ENCODE results near the gene GALR1. TPM values are rescaled to one million over a fixed set of nuclear protein-coding genes. Genes with fewer than 3 reads are reported as not detected.

The GALR1 gene
- not detected for total RNA-seq

DNA sequence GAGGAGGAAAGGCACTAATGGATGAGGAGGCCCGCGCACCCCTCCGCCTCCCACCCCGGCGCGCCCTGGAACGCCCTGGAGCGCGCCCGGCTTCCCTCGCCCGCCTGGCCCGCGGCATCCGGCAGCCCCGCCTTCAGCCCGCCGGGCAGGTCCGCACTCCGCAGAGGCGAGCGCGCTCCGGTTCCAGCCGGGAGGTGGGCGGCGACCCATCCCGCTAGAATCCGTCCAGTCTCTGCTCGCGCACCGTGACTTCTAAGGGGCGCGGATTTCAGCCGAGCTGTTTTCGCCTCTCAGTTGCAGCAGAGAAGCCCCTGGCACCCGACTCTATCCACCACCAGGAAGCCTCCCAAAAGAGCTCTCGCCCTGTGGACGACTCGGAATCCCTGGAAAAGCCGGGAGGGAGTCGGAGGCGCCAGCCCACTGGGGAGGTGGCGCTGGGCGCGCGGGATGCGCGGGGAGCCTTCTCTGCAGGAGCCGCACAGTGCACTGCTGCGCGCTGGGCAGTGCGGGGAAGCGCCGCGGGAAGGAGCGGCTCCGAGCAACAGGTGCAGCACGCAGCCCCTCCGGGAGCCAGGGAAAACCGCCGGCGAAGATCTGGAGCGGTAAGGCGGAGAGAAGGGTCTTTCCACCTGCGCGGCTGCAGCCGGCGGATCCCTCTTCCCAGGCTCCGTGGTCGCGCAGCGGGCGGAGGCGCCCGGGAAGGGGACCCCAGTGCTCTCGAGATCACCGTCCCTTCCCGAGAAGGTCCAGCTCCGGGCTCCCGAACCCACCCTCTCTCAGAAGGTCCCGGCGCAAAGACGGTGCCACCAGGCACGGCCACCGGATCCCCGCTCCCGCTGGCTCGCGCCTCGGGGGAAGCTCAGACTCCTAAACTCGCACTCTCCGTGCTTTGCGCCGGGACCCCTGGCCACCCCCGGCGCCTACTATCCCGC, at the start of gene GALR1:
GALR1 (plus strand) TSS at position 280 of the 932 bp plus-strand sequence. CDS start 701 bp downstream, outside the sequence.
- ChIA-PET POLR2A (no interaction called here), CTCF (interaction anchor here (1.4 kb wide), 1 partner anchor 39 kb away, joined by 4 read pairs; no protein-coding TSS in a partner anchor)
- no peak within 1 kb of the TSS for H3K27ac Mint-ChIP-seq
- intact Hi-C loops (cut with micrococcal nuclease), result loop anchor here (10.0 kb wide), 1 partner anchor 1735 kb away; no protein-coding TSS in a partner anchor
- peak within 1 kb of the TSS; percentile 58 for H3K4me3 Mint-ChIP-seq
- peaks cover 13% of the 10 kb centered on the region for H3K4me1 Mint-ChIP-seq (ENCODE audit: low read depth)
- no peak for DNase-seq
- H3K27me3 Mint-ChIP-seq, result peaks cover 52% of the 10 kb centered on the region
- H3K36me3 Mint-ChIP-seq, result no peaks in the 10 kb centered on the region
- H3K9me3 Mint-ChIP-seq, result peaks cover 3% of the 10 kb centered on the region

GRCh38 chr18:77201506-77201905, 48.1 kb upstream of the GALR1 start:
- no peak overlapping the region for H3K27ac Mint-ChIP-seq
- CTCF ChIA-PET, result no interaction called here
- peaks cover 1% of the 10 kb centered on the region for H3K4me1 Mint-ChIP-seq (ENCODE audit: low read depth)
- H3K9me3 Mint-ChIP-seq, result no peaks in the 10 kb centered on the region
- H3K36me3 Mint-ChIP-seq, result no peaks in the 10 kb centered on the region
- H3K27me3 Mint-ChIP-seq, result no peaks in the 10 kb centered on the region
- intact Hi-C loops (cut with micrococcal nuclease), result no loop called here
- DNase-seq, result no peak
- H3K4me3 Mint-ChIP-seq, result no peak overlapping the region
- POLR2A ChIA-PET, result no interaction called here

DNA sequence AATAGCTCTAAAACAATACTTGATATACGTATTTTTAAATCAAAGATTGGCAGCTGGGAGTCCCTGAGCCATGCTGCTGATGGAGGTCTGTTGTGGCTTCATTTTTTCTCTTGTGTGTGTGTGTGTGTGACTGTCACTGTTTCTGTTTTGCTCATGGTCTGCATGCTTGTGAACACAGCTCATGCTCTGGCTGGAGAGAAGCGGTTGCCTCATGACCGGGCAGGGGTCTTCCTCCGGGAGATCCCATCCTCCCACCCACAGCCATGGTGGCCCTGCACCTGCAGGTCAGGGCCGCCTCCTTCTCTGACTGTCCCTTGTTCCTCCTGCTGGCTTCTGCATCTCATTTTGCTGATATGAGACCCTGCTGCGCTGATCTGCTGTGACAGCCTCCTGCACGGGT, 47.3 kb upstream of the GALR1 start:
- DNase-seq, result no peak
- Mint-ChIP-seq H3K4me1 (ENCODE audit: low read depth) (peaks cover 4% of the 10 kb centered on the region), H3K36me3 (no peaks in the 10 kb centered on the region), H3K9me3 (no peaks in the 10 kb centered on the region), H3K27me3 (no peaks in the 10 kb centered on the region), H3K4me3 (no peak overlapping the region), H3K27ac (no peak overlapping the region)
- ChIA-PET POLR2A (no interaction called here), CTCF (no interaction called here)
- intact Hi-C loops (cut with micrococcal nuclease), result no loop called here

- ChIA-PET CTCF (no interaction called here), POLR2A (no interaction called here)
- H3K27me3 Mint-ChIP-seq, result no peaks in the 10 kb centered on the region
- H3K36me3 Mint-ChIP-seq, result no peaks in the 10 kb centered on the region
- no peaks in the 10 kb centered on the region for H3K9me3 Mint-ChIP-seq
- no peak for DNase-seq
- H3K4me3 Mint-ChIP-seq, result no peak overlapping the region
- no peak overlapping the region for H3K27ac Mint-ChIP-seq
- peaks cover 8% of the 10 kb centered on the region for H3K4me1 Mint-ChIP-seq (ENCODE audit: low read depth)
- intact Hi-C loops (cut with micrococcal nuclease), result no loop called here
These were observed 46.6 kb upstream of the GALR1 start for GRCh38 chr18:77203071-77203470.

DNA sequence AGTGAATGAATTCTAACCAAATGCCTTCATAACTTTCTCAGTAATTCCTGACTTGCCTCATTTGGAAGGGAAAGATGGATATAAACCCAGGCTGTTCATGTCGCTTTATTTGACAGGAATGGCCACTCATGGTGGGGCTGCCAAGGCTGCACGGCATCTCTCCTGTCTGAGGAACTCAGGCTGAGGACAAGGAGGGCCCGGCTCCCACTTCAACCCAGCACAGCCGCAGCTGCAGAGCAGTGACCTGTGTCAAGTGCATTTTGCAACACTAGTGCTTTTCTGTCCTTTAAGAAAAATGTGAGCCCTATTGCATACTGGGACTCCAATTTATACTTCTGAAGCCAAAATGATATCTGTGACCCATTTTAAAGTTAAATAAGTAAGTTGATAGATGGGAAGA, 45.8 kb upstream of the GALR1 start:
- ChIA-PET POLR2A (no interaction called here), CTCF (interaction anchor here (1.5 kb wide), 1 partner anchor 9 kb away, joined by 4 read pairs; no protein-coding TSS in a partner anchor)
- no peak for DNase-seq
- Mint-ChIP-seq H3K27me3 (no peaks in the 10 kb centered on the region), H3K4me3 (no peak overlapping the region), H3K36me3 (no peaks in the 10 kb centered on the region), H3K9me3 (no peaks in the 10 kb centered on the region), H3K27ac (no peak overlapping the region), H3K4me1 (ENCODE audit: low read depth) (peaks cover 14% of the 10 kb centered on the region)
- intact Hi-C loops (cut with micrococcal nuclease), result no loop called here

DNA sequence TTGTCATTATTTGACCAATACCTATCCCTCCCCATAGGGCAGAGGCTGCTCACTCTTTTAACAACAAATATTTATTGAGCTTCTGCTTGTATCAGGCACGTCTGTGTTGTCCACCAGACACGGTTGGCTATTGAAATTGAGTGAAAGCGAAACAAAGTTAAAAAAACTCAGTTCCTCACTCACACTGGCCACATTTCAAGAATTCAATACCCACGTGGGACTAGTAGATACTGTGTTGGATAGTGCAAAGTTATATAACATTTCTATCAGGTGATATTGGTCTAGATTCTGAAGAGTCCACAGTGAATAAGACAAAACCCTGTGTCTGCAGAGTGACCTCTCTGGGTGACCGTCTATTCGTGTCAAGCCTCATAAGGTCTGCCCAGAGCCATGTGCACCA, 43.9 kb upstream of the GALR1 start:
- Mint-ChIP-seq H3K36me3 (no peaks in the 10 kb centered on the region), H3K27ac (no peak overlapping the region), H3K9me3 (no peaks in the 10 kb centered on the region), H3K27me3 (no peaks in the 10 kb centered on the region), H3K4me3 (no peak overlapping the region), H3K4me1 (ENCODE audit: low read depth) (peaks cover 29% of the 10 kb centered on the region)
- ChIA-PET POLR2A (no interaction called here), CTCF (interaction anchor here (0.6 kb wide), 1 partner anchor 53 kb away, joined by 3 read pairs; no protein-coding TSS in a partner anchor)
- DNase-seq, result no peak
- intact Hi-C loops (cut with micrococcal nuclease), result no loop called here

DNA sequence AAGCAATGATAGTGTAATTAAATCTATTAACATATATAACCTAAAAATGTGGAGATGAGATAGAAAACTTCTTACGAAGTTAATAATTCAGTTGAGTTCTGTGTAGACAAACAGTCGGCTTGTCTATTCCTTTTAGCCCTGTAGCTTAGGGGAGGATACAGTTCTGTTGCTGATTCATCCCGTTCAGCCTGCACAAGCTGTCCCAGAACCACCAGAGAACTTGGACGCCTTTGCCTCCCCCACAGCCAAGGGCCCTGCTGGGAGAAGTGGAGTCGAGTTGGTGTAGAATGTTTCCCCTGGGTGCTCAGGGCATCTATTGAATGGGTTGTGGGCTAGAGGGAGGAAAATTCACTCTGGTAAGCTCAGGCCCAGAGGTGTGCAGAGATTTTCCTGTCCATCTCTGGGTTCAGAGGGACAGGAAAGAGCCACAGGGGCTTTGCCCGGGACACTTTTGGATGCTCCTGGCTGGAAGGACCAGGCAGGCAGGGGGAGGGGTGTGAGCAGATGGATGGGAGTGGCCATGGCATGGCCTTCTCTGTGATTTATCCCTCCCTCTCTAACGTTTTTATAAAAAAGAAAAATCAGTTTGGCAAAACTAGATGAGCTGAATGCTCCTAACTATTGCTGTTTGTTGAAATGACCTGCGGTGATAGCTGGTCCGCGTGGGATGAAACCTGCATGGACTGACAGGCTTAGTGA, 42.8 kb upstream of the GALR1 start:
- no peak for DNase-seq
- no peaks in the 10 kb centered on the region for H3K27me3 Mint-ChIP-seq
- intact Hi-C loops (cut with micrococcal nuclease), result loop anchor here (1.0 kb wide), 1 partner anchor 16 kb away; no protein-coding TSS in a partner anchor
- H3K9me3 Mint-ChIP-seq, result no peaks in the 10 kb centered on the region
- CTCF ChIA-PET, result interaction anchor here (0.9 to 1.7 kb wide), 3 partner anchors 86 to 184 kb away, joined by 3 to 5 read pairs (median 3); no protein-coding TSS in a partner anchor
- no peak overlapping the region for H3K27ac Mint-ChIP-seq
- peaks cover 31% of the 10 kb centered on the region for H3K4me1 Mint-ChIP-seq (ENCODE audit: low read depth)
- POLR2A ChIA-PET, result no interaction called here
- H3K36me3 Mint-ChIP-seq, result no peaks in the 10 kb centered on the region
- H3K4me3 Mint-ChIP-seq, result no peak overlapping the region

- ChIA-PET POLR2A (no interaction called here), CTCF (interaction anchor here (0.6 to 6.7 kb wide), 6 partner anchors 15 to 209 kb away, joined by 3 to 92 read pairs (median 3); no protein-coding TSS in a partner anchor)
- peak; percentile 74 for DNase-seq
- intact Hi-C loops (cut with micrococcal nuclease), result loop anchor here (1.0 kb wide), 1 partner anchor 16 kb away; no protein-coding TSS in a partner anchor
- H3K27ac Mint-ChIP-seq, result peak overlapping the region; percentile 76
- H3K4me3 Mint-ChIP-seq, result no peak overlapping the region
- peaks cover 32% of the 10 kb centered on the region for H3K4me1 Mint-ChIP-seq (ENCODE audit: low read depth)
- H3K36me3 Mint-ChIP-seq, result no peaks in the 10 kb centered on the region
- H3K27me3 Mint-ChIP-seq, result no peaks in the 10 kb centered on the region
- no peaks in the 10 kb centered on the region for H3K9me3 Mint-ChIP-seq
These were observed 42.1 kb upstream of the GALR1 start for GRCh38 chr18:77207540-77207939.

- peaks cover 32% of the 10 kb centered on the region for H3K4me1 Mint-ChIP-seq (ENCODE audit: low read depth)
- POLR2A ChIA-PET, result interaction anchor here (0.9 kb wide), 1 partner anchor 112 kb away, joined by 3 read pairs; no protein-coding TSS in a partner anchor
- no peaks in the 10 kb centered on the region for H3K9me3 Mint-ChIP-seq
- DNase-seq, result peak; percentile 49
- no peaks in the 10 kb centered on the region for H3K36me3 Mint-ChIP-seq
- H3K27me3 Mint-ChIP-seq, result no peaks in the 10 kb centered on the region
- H3K27ac Mint-ChIP-seq, result peak overlapping the region; percentile 82
- intact Hi-C loops (cut with micrococcal nuclease), result loop anchor here (1.0 to 2.0 kb wide), 5 partner anchors 58 to 146 kb away; no protein-coding TSS in a partner anchor
- CTCF ChIA-PET, result interaction anchor here (1.4 to 6.7 kb wide), 2 partner anchors 210 to 225 kb away, joined by 5 to 92 read pairs; no protein-coding TSS in a partner anchor
- peak overlapping the region; percentile 81 for H3K4me3 Mint-ChIP-seq
These were observed 40.7 kb upstream of the GALR1 start for GRCh38 chr18:77208964-77209363.

DNA sequence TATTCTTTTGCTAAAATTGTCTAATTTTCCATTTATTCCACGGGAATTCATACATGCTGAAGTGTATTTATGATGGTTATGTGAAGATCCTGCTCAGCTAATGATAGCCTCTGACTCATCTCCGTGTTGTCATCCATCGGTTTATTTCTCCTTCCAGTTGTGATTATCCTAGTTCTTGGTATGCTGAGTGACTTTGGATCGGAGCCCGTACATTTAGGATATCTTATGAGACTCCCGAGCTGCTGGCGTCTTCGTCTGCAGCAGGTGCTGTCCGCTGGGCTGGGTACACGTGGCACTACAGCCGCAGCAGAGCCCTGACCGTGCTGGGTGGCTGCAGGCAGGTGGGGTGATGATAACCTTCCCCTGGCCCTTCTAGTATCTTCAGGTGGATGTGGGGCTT, 40.1 kb upstream of the GALR1 start:
- Mint-ChIP-seq H3K27ac (peak overlapping the region; percentile 82), H3K9me3 (no peaks in the 10 kb centered on the region), H3K4me1 (ENCODE audit: low read depth) (peaks cover 32% of the 10 kb centered on the region), H3K36me3 (no peaks in the 10 kb centered on the region), H3K27me3 (no peaks in the 10 kb centered on the region), H3K4me3 (peak overlapping the region; percentile 81)
- POLR2A ChIA-PET, result no interaction called here
- CTCF ChIA-PET, result interaction anchor here (1.4 to 6.7 kb wide), 2 partner anchors 211 to 226 kb away, joined by 5 to 92 read pairs; no protein-coding TSS in a partner anchor
- intact Hi-C loops (cut with micrococcal nuclease), result loop anchor here (1.0 to 2.0 kb wide), 5 partner anchors 58 to 147 kb away; no protein-coding TSS in a partner anchor
- DNase-seq, result no peak

GRCh38 chr18:77210249-77210648, 39.4 kb upstream of the GALR1 start:
- Mint-ChIP-seq H3K27me3 (no peaks in the 10 kb centered on the region), H3K27ac (no peak overlapping the region), H3K4me1 (ENCODE audit: low read depth) (peaks cover 32% of the 10 kb centered on the region), H3K9me3 (no peaks in the 10 kb centered on the region), H3K36me3 (no peaks in the 10 kb centered on the region), H3K4me3 (no peak overlapping the region)
- ChIA-PET POLR2A (no interaction called here), CTCF (interaction anchor here (0.6 to 6.7 kb wide), 8 partner anchors 12 to 402 kb away, joined by 3 to 92 read pairs (median 4); partner anchors contain the start of gene GALR1)
- DNase-seq, result no peak
- intact Hi-C loops (cut with micrococcal nuclease), result loop anchor here (5.0 kb wide), 1 partner anchor 408 kb away; no protein-coding TSS in a partner anchor

DNA sequence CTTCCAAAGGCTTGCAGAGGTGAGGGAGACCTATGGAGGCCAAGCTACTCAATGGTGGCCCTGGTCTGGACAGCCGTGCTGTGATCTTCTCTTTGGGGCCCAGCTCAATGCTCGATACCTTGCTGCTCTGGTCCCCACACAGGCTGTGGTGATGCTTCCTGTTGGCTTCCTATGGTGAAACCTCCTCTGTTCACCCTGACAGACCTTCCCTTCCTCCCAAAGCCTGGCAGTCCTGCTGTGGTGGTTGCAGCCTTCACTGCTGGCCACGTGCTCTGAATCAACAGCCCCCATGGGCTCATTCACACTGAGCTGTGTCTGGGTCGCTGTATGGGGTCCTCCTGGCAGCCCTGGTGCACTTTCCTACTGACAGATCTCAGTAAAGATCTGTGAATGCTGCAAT, 31.0 kb upstream of the GALR1 start:
- Mint-ChIP-seq H3K4me1 (ENCODE audit: low read depth) (peaks cover 8% of the 10 kb centered on the region), H3K27ac (no peak overlapping the region), H3K27me3 (peaks cover 5% of the 10 kb centered on the region), H3K36me3 (no peaks in the 10 kb centered on the region), H3K9me3 (no peaks in the 10 kb centered on the region), H3K4me3 (no peak overlapping the region)
- intact Hi-C loops (cut with micrococcal nuclease), result no loop called here
- DNase-seq, result no peak
- POLR2A ChIA-PET, result no interaction called here
- CTCF ChIA-PET, result no interaction called here
